Hepatocyte (in vitro differentiated cells): ENCODE data around the gene CORO2B. TPM values are rescaled to one million over a fixed set of nuclear protein-coding genes. Genes with fewer than 3 reads are reported as not detected.

Experiments
- DNase-seq: peaks from one replicate; pipeline ENCODE4 v3.0.0-alpha.2; 2016; ENCODE audit warnings: low spot score
- H2AFZ ChIP-seq: fragments of 200-600 bp; sonication (generic); 2 replicates; pipeline ENCODE4 v1.6.0; 2016; ENCODE audit warnings: antibody characterized with exemption, mild to moderate bottlenecking
- H3K27ac ChIP-seq: fragments of 200-600 bp; sonication (generic); 2 replicates; pipeline ENCODE4 v1.5.1; 2016; ENCODE audit warnings: mild to moderate bottlenecking
- H3K27me3 ChIP-seq: fragments of 200-600 bp; sonication (generic); 2 replicates; pipeline ENCODE4 v1.6.1; 2016
- H3K36me3 ChIP-seq: fragments of 200-600 bp; sonication (generic); replicated peaks from 2 replicates; pipeline ENCODE4 v1.5.1; 2016; ENCODE audit warnings: low read depth; ENCODE audit not compliant: insufficient read depth
- H3K4me1 ChIP-seq: fragments of 200-600 bp; sonication (generic); 2 replicates; pipeline ENCODE4 v1.5.1; 2016; ENCODE audit warnings: mild to moderate bottlenecking, moderate library complexity; ENCODE audit not compliant: insufficient read depth
- H3K4me2 ChIP-seq: fragments of 200-600 bp; sonication (generic); 2 replicates; pipeline ENCODE4 v1.6.0; 2016
- H3K4me3 ChIP-seq: fragments of 200-600 bp; sonication (generic); 2 replicates; pipeline ENCODE4 v1.5.1; 2016; ENCODE audit warnings: mild to moderate bottlenecking
- H3K79me2 ChIP-seq: fragments of 200-600 bp; sonication (generic); 2 replicates; pipeline ENCODE4 v1.6.0; 2017; ENCODE audit warnings: mild to moderate bottlenecking
- H3K9me2 ChIP-seq: fragments of 200-600 bp; sonication (generic); replicated peaks from 2 replicates; pipeline ENCODE4 v1.6.0; 2017; ENCODE audit warnings: mild to moderate bottlenecking; ENCODE audit not compliant: insufficient read depth
- H3K9me3 ChIP-seq: fragments of 200-600 bp; sonication (generic); 2 replicates; pipeline ENCODE4 v1.5.1; 2016; ENCODE audit warnings: low read depth, mild to moderate bottlenecking
- H4K20me1 ChIP-seq: fragments of 200-600 bp; sonication (generic); 2 replicates; pipeline ENCODE4 v1.6.0; 2016; ENCODE audit warnings: mild to moderate bottlenecking; ENCODE audit not compliant: insufficient read depth, poor library complexity, severe bottlenecking
- EZH2 ChIP-seq: fragments of 200-600 bp; sonication (generic); IDR thresholded peaks from 2 replicates; pipeline ENCODE4 v1.6.1; 2016; ENCODE audit warnings: antibody characterized with exemption, mild to moderate bottlenecking, borderline replicate concordance
- EZH2phosphoT487 ChIP-seq: fragments of 200-600 bp; sonication (generic); IDR thresholded peaks from one replicate; pipeline ENCODE4 v1.6.1; 2018; ENCODE audit warnings: antibody characterized with exemption, mild to moderate bottlenecking, low read depth, moderate library complexity; ENCODE audit not compliant: unreplicated experiment, severe bottlenecking
- WGBS: methylation state at CpG from one replicate; pipeline ENCODE4 v1.1.6; 2016; ENCODE audit warnings: low lambda C conversion rate; ENCODE audit errors: missing lambda C conversion rate; 5-methylcytosine and 5-hydroxymethylcytosine counted together
- polyA plus RNA-seq: library from polyadenylated mRNA; unstranded; fragments of >200 nt; fragmentation: Nextera tagmentation; extraction: Ambion mirVana; gene quantifications from 2 replicates; pipeline ENCODE4 v1.2.1, GENCODE V29; 2016
- total RNA-seq: library from RNA; depleted of rRNA; stranded (reverse); fragments of >200 nt; gene quantifications from 2 replicates; pipeline ENCODE4 v1.2.3, GENCODE V29; 2014
- TF ChIP-seq, protein P1 (sequence below): fragments of 200-600 bp; sonication (generic); IDR thresholded peaks from 2 replicates; pipeline ENCODE4 v1.5.1; 2016; ENCODE audit warnings: antibody characterized with exemption, mild to moderate bottlenecking; ENCODE audit not compliant: poor library complexity

CORO2B gene
- total and polyA plus RNA-seq, 2 experiments from 2014 or later, result 2.9 to 5.1 TPM

DNA sequence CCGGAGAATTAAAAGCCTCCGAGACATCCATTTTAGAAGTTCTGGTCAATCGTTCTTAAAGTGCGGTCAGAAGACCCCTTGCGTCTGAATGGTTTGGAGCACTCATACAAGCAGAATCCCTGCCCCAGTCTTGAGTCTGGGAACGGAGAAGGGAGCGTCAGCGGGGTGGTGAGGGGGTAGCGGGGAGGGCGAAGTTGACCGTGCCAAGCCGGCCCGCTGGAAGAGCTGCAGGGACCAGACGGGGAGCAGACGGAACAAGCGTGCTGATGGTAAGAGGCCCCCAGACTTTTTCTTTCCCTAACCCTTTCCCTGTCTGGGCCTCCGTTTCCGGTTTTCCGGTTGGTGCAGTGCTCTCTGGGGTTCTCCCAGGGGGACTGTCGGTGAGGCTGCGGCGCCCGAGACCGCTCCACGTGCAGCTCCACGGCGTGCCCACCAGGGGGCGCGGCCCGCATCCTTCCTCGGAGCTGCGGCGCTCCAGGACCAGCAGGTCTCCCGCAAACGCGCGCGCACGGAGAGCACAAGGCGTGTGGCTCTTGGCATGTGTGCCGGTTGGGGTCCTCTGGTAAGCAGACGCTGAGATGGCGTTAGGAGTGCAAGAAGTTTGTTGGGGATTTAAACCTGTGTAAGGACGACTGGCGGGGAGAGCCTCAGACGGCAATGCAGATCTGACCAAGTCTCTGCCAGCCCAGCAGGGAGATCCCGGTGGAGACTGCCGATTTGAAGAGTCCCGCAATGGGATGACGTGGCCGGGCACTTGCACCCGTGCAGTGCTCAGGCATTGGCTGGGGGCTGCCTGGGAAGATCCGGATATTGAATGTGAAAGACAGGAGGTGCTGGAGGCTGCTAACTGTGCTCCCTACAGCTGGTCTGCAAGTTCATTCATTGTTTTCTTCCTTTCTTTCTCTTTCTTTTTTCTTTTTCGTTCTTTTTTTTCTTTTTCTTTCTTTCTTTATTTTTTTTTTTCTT, 19.2 kb upstream of the CORO2B start:
- peak overlapping the region; percentile 32 for H3K4me3 ChIP-seq

DNA sequence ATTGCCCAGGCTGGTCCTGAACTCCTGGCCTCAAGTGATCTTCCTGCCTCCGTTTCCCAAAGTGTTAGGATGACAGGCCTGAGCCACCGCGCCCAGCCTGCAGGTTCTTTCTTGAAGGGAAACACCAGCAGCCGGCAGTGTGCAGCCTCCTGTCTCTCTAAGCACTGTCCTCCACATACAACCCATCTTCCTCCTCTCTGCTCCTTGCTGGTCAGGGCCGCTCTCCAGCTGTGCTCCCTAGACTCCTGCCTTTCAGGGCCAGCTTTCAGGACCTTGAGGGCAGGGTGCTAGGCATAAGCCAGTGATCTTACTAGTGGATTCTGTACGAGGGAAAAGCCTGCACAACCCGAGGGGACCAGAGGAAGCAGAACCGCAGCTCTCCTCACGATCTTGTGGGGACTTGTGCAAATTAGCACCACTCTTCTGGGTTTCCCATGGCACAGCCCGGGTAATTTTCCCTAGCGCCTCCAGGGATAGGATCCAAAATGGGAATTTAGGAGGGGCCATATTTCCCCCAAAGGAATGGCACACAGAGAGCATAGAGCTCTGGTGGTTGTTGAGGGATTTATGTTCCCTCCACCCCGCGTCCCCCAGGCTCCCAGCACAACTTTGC, 18.2 kb upstream of the CORO2B start:
- H3K9me3 ChIP-seq, result no peaks in the 10 kb centered on the region
- peak overlapping the region; percentile 91 for H3K4me2 ChIP-seq
- peaks cover 8% of the 10 kb centered on the region for H3K4me1 ChIP-seq
- no peaks in the 10 kb centered on the region for H4K20me1 ChIP-seq
- no peak overlapping the region for H3K27ac ChIP-seq
- 78% methylated on average over 13 of the region's 13 CpGs for WGBS
- H3K9me2 ChIP-seq, result no peaks in the 10 kb centered on the region
- no peaks in the 10 kb centered on the region for H3K36me3 ChIP-seq
- TF ChIP-seq EZH2, result no peak
- TF ChIP-seq EZH2phosphoT487, result no peak
- TF ChIP-seq, protein P1, sequence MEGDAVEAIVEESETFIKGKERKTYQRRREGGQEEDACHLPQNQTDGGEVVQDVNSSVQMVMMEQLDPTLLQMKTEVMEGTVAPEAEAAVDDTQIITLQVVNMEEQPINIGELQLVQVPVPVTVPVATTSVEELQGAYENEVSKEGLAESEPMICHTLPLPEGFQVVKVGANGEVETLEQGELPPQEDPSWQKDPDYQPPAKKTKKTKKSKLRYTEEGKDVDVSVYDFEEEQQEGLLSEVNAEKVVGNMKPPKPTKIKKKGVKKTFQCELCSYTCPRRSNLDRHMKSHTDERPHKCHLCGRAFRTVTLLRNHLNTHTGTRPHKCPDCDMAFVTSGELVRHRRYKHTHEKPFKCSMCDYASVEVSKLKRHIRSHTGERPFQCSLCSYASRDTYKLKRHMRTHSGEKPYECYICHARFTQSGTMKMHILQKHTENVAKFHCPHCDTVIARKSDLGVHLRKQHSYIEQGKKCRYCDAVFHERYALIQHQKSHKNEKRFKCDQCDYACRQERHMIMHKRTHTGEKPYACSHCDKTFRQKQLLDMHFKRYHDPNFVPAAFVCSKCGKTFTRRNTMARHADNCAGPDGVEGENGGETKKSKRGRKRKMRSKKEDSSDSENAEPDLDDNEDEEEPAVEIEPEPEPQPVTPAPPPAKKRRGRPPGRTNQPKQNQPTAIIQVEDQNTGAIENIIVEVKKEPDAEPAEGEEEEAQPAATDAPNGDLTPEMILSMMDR, result no peak
- H3K27me3 ChIP-seq, result no peaks in the 10 kb centered on the region
- H3K4me3 ChIP-seq, result no peak overlapping the region
- no peak overlapping the region for H2AFZ ChIP-seq
- no peak for DNase-seq
- H3K79me2 ChIP-seq, result no peaks in the 10 kb centered on the region

More for the DNA sequence above, 19.2 kb upstream of the CORO2B start:
- TF ChIP-seq EZH2, result no peak
- TF ChIP-seq, protein P1, result peak; percentile 99
- peak overlapping the region; percentile 91 for H2AFZ ChIP-seq
- WGBS, result 4% methylated on average over 53 of the region's 54 CpGs
- no peaks in the 10 kb centered on the region for H3K27me3 ChIP-seq
- H3K4me1 ChIP-seq, result peaks cover 8% of the 10 kb centered on the region
- no peaks in the 10 kb centered on the region for H3K9me3 ChIP-seq
- H3K27ac ChIP-seq, result peak overlapping the region; percentile 44
- H3K36me3 ChIP-seq, result no peaks in the 10 kb centered on the region
- peak overlapping the region; percentile 91 for H3K4me2 ChIP-seq
- no peaks in the 10 kb centered on the region for H3K79me2 ChIP-seq
- H4K20me1 ChIP-seq, result no peaks in the 10 kb centered on the region
- no peaks in the 10 kb centered on the region for H3K9me2 ChIP-seq
- peak; percentile 92 for DNase-seq

DNA sequence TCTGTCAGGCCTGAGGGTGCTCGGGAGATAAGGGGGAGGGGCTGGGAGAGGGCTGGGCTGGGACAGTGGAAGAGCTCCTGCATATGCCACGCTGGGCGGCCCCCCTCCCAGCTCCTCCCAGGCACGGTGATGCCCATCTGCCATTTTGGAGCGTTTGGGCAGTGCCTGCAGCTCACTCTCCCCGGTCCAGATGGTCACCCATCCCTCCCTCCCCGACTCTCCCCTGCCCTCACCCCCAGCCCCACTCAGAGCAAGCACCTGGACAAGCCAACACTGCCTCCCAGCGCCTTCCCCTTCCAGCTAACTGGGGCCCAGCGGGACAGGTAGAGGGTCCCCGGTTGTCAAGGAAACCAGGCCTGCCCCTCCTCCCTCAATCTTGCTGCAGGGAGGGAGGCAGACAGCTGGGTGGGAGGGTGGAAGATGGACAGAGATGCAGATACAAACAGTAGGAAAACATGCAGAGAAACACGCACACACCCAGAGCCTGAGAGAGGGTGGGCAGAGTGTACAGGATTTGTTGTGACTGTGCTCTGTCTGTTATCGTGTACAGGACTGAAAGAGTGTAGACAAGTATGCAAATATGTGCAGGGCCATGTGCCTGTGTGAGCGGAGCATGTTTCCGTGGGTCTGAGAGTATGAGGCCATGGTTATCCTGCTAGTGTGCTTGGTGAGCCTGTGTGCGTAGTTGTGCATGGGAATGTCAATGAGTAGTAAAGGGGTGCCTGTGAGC, 17.5 kb upstream of the CORO2B start:
- 83% methylated on average over 12 of the region's 15 CpGs for WGBS
- TF ChIP-seq EZH2 (no peak), EZH2phosphoT487 (no peak)
- TF ChIP-seq, protein P1, result no peak
- no peaks in the 10 kb centered on the region for H3K9me2 ChIP-seq

More for the DNA sequence above, 17.5 kb upstream of the CORO2B start:
- no peak overlapping the region for H3K4me2 ChIP-seq
- no peaks in the 10 kb centered on the region for H4K20me1 ChIP-seq
- no peak overlapping the region for H2AFZ ChIP-seq
- no peaks in the 10 kb centered on the region for H3K79me2 ChIP-seq
- H3K27ac ChIP-seq, result no peak overlapping the region
- H3K9me3 ChIP-seq, result no peaks in the 10 kb centered on the region
- no peak for DNase-seq
- H3K4me1 ChIP-seq, result peaks cover 8% of the 10 kb centered on the region
- H3K4me3 ChIP-seq, result no peak overlapping the region
- H3K36me3 ChIP-seq, result no peaks in the 10 kb centered on the region
- H3K27me3 ChIP-seq, result no peaks in the 10 kb centered on the region
